Measurements from ENCODE around the gene TWF2.

The TWF2 gene

DNA sequence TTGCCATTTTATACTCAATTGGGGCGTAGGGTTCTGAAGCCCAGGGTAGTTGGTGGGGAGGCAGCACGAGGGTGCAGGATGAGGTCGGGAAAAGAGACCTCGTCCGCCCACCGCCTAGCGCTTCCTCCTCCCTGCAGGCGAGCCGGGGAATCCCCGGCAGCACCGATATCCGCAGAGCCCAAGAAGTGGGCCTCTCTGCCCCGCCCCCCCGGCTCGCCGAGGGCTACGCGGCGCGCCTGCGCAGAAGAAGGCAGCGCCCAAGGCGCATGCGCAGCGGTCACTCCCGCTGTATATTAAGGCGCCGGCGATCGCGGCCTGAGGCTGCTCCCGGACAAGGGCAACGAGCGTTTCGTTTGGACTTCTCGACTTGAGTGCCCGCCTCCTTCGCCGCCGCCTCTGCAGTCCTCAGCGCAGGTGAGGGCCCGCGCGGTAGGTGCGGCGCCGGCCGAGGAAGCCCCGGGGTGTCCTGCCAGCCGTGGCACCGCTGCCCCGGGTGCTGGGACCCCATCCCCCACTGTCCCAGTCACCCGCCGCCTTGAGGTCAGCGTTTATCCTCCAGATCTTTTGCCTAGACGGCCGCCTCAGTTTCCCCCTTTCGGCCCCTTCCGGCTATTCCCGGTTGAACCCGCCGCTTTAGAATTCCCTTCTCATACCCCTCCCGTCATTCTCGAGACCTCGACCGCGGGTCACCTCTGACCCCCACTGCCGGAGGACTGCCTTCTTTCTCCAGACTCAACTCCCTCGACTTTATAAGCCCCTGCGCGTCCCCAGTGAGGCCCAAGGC, 40.9 kb downstream of the TWF2 start, which contains the start of gene ALAS1:
ALAS1 (plus strand) TSS at position 319 of the 784 bp plus-strand sequence. CDS start 1,082 bp downstream, outside the sequence.
- H3K27ac Mint-ChIP-seq (ENCODE audit: low read depth), result peak within 1 kb of the TSS; percentile 99
- H3K4me3 Mint-ChIP-seq, result peak within 1 kb of the TSS; percentile 98
- H3K4me1 Mint-ChIP-seq, result peaks cover 37% of the 10 kb centered on the region
- ATAC-seq (replicated peaks; ENCODE audit: extremely low read depth, poor library complexity, severe bottlenecking) (peak; percentile 99), DNase-seq (ENCODE audit: low spot score in 2 of 2) (peak; percentile 92 to 95)
- no peaks in the 10 kb centered on the region for H3K27me3 Mint-ChIP-seq
- H3K9me3 Mint-ChIP-seq, result no peaks in the 10 kb centered on the region
- peaks cover 32% of the 10 kb centered on the region for H3K36me3 Mint-ChIP-seq (ENCODE audit: insufficient read depth)

DNA sequence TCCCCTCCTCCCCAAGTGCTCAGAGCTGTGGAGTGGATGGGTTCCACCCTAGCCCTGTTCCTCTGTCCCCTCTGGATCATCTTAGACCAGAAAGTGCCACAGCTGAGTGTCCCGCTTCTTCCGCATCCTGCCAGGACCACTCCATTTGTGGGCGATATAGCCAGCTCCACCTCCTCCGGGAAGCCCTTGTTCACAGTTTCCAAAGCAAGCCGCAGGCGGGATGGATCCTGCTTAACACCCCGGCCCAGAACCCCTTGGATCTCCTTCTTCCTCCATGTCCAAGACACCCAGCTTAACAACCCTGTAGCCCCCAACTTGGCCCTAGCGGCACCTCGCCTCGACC, 41.5 kb downstream of the TWF2 start:
- H3K36me3 Mint-ChIP-seq (ENCODE audit: insufficient read depth), result peaks cover 29% of the 10 kb centered on the region
- peak overlapping the region; percentile 99 for H3K27ac Mint-ChIP-seq (ENCODE audit: low read depth)
- peaks cover 34% of the 10 kb centered on the region for H3K4me1 Mint-ChIP-seq
- H3K27me3 Mint-ChIP-seq, result no peaks in the 10 kb centered on the region
- H3K4me3 Mint-ChIP-seq, result peak overlapping the region; percentile 98
- ATAC-seq (replicated peaks; ENCODE audit: extremely low read depth, poor library complexity, severe bottlenecking) (no peak), DNase-seq (ENCODE audit: low spot score in 2 of 2) (no peak)
- no peaks in the 10 kb centered on the region for H3K9me3 Mint-ChIP-seq

DNA sequence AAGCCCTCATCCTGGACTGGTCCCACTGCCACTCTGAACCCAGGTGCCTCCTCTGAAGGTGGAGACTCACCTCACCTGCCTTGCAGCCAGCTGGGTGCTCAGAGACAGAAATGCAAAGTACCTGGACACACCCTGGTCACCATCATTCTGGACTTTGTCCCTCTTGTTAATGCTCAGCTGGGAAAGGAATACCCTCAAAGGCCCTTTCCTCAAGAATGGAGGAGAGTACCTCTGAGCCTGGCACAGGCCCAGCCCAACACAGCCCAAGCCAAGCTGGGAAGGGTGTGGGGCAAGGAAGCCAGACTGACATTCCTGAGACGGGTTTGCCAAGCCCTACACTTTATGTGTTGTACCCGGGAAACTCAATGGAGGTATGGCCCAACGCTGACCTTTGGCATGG, 42.0 kb downstream of the TWF2 start:
- DNase-seq (ENCODE audit: low spot score in 2 of 2) (no peak), ATAC-seq (replicated peaks; ENCODE audit: extremely low read depth, poor library complexity, severe bottlenecking) (no peak)
- H3K4me1 Mint-ChIP-seq, result peaks cover 31% of the 10 kb centered on the region
- H3K27me3 Mint-ChIP-seq, result no peaks in the 10 kb centered on the region
- peak overlapping the region; percentile 99 for H3K27ac Mint-ChIP-seq (ENCODE audit: low read depth)
- no peak overlapping the region for H3K4me3 Mint-ChIP-seq
- H3K36me3 Mint-ChIP-seq (ENCODE audit: insufficient read depth), result peaks cover 24% of the 10 kb centered on the region
- H3K9me3 Mint-ChIP-seq, result no peaks in the 10 kb centered on the region

DNA sequence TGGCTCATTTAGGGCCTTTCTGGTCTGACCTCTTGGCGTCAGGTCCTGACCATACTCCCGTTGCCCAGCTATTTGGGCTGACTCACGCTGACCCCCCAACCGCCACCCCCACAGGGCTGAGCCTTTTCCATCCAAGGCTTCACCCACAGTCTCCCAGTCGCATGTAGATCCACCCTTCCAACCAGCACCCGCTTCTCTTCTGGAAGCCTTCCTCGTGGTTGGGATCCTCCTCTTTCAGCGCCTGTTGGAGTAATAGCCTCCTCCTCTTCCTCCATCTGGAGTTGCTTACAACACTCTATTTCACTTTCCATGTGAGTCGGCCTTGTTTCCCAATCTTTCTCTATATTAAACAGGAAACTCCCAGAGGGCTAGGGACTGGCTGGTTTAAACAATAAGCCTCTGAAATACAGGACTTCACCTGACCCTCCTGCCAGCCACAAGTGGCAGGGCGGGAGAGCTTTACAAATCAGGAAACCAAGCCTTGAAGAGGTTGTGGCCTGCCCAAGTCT, 43.1 kb downstream of the TWF2 start:
- H3K36me3 Mint-ChIP-seq (ENCODE audit: insufficient read depth), result peaks cover 19% of the 10 kb centered on the region
- DNase-seq (ENCODE audit: low spot score in 2 of 2), result no peak
- no peak for ATAC-seq (replicated peaks; ENCODE audit: extremely low read depth, poor library complexity, severe bottlenecking)
- H3K27me3 Mint-ChIP-seq, result no peaks in the 10 kb centered on the region
- no peak overlapping the region for H3K27ac Mint-ChIP-seq (ENCODE audit: low read depth)
- no peak overlapping the region for H3K4me3 Mint-ChIP-seq
- H3K4me1 Mint-ChIP-seq, result peaks cover 27% of the 10 kb centered on the region
- H3K9me3 Mint-ChIP-seq, result no peaks in the 10 kb centered on the region

DNA sequence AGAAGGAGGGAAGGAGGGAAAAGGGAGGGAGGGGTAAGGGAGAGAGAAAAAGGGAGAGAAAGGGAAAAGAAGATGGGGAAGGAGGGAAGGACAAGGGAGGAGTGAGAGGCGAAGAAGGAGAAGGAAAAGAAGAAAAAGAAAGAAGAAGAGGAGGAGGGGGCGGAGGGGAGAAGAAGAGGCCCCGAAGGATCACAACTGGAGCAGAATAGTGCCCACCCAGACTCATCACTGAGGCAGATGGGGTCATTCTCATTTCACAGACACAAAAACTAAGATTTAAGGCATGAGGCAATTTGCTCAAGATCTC, 43.7 kb downstream of the TWF2 start:
- DNase-seq (ENCODE audit: low spot score in 2 of 2) (no peak), ATAC-seq (replicated peaks; ENCODE audit: extremely low read depth, poor library complexity, severe bottlenecking) (no peak)
- H3K9me3 Mint-ChIP-seq, result no peaks in the 10 kb centered on the region
- no peaks in the 10 kb centered on the region for H3K27me3 Mint-ChIP-seq
- no peak overlapping the region for H3K4me3 Mint-ChIP-seq
- H3K4me1 Mint-ChIP-seq, result peaks cover 25% of the 10 kb centered on the region
- peaks cover 17% of the 10 kb centered on the region for H3K36me3 Mint-ChIP-seq (ENCODE audit: insufficient read depth)
- H3K27ac Mint-ChIP-seq (ENCODE audit: low read depth), result no peak overlapping the region

DNA sequence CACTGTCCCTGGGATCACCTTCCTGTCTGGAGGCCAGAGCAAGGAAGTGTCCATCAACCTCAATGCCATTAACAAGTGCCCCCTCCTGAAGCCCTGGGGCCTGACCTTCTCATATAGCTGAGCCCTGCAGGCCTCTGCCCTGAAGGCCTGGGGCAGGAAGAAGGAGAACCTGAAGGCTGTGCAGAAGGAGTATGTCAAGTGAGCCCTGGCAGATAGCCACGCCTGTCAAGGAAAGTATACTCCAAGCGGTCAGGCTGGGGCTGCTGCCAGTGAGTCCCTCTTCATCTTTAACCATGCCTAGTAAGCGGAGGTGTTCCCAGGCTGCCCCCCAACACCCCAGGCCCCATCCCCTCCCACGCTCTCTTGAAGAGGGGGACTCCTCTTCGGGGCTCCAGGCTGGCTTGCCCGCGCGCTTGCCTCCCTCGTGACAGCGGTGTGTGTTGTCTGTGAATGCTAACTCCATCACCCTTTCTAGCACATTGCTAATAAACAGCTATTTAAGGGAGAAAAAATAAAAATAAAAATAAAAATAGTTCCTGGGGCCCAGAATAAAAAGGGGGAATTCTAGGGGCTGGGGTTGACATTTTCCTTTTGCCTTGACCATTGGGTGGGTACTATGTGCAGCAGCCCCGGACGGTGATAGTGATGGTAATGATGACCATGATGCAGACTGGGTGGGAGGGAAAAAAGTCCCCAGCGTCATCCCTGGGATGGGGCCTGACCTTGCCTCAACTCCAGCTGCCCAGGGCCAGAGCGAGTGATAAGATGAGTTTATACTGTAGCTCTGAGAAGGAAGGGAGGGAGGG, 44.3 kb downstream of the TWF2 start:
- no peak for DNase-seq (ENCODE audit: low spot score in 2 of 2)
- peaks cover 21% of the 10 kb centered on the region for H3K4me1 Mint-ChIP-seq
- H3K9me3 Mint-ChIP-seq, result no peaks in the 10 kb centered on the region
- no peak overlapping the region for H3K27ac Mint-ChIP-seq (ENCODE audit: low read depth)
- ATAC-seq (replicated peaks; ENCODE audit: extremely low read depth, poor library complexity, severe bottlenecking), result no peak
- no peak overlapping the region for H3K4me3 Mint-ChIP-seq
- peaks cover 14% of the 10 kb centered on the region for H3K36me3 Mint-ChIP-seq (ENCODE audit: insufficient read depth)
- no peaks in the 10 kb centered on the region for H3K27me3 Mint-ChIP-seq

DNA sequence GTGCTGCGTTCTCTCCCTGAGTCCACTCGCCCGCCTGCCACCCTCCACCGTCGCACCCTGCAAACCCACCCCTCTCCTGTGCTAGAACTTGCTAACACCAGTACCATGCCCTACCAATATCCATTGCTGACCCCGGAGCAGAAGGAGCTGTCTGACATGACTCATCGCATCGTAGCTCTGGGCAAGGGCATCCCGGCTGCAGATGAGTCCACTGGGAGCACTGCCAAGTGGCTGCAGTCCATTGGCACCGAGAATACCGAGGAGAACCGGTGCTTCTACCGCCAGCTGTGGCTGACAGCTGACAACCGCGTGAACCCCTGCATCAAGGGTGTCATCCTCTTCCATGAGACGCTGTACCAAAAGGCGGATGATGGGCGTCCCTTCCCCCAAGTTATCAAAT, 45.9 kb downstream of the TWF2 start:
- no peak for DNase-seq (ENCODE audit: low spot score in 2 of 2)
- H3K4me1 Mint-ChIP-seq, result peaks cover 8% of the 10 kb centered on the region

DNA sequence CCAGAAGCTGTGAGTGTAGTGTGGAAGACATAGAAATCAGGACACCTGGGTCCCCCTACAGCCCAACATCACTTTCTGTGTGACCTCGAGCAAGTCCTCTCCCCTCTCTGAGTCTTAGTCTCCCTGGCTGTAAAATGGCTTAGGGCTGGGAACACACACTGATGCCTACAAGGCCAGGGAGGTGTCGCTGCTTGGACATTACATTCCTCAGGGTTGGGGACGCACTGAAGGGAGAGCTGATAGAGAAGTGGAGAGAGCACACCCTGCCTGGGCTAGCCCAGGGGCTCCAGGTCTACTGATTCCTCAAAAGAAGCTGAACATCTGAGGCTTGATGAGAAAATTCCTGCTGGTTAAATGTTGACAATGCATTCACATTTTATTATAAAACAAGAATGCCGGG, 47.3 kb downstream of the TWF2 start:
- H3K9me3 Mint-ChIP-seq, result no peaks in the 10 kb centered on the region
- H3K27ac Mint-ChIP-seq (ENCODE audit: low read depth), result no peak overlapping the region
- ATAC-seq (replicated peaks; ENCODE audit: extremely low read depth, poor library complexity, severe bottlenecking), result no peak
- no peak overlapping the region for H3K4me3 Mint-ChIP-seq
- no peaks in the 10 kb centered on the region for H3K27me3 Mint-ChIP-seq
- H3K36me3 Mint-ChIP-seq (ENCODE audit: insufficient read depth), result peaks cover 2% of the 10 kb centered on the region
- H3K4me1 Mint-ChIP-seq, result no peaks in the 10 kb centered on the region
- DNase-seq (ENCODE audit: low spot score in 2 of 2), result no peak

More for the DNA sequence above, 45.9 kb downstream of the TWF2 start:
- Mint-ChIP-seq H3K27ac (ENCODE audit: low read depth) (no peak overlapping the region), H3K9me3 (no peaks in the 10 kb centered on the region), H3K27me3 (no peaks in the 10 kb centered on the region), H3K4me3 (no peak overlapping the region), H3K36me3 (ENCODE audit: insufficient read depth) (peaks cover 5% of the 10 kb centered on the region)
- ATAC-seq (replicated peaks; ENCODE audit: extremely low read depth, poor library complexity, severe bottlenecking), result no peak

DNA sequence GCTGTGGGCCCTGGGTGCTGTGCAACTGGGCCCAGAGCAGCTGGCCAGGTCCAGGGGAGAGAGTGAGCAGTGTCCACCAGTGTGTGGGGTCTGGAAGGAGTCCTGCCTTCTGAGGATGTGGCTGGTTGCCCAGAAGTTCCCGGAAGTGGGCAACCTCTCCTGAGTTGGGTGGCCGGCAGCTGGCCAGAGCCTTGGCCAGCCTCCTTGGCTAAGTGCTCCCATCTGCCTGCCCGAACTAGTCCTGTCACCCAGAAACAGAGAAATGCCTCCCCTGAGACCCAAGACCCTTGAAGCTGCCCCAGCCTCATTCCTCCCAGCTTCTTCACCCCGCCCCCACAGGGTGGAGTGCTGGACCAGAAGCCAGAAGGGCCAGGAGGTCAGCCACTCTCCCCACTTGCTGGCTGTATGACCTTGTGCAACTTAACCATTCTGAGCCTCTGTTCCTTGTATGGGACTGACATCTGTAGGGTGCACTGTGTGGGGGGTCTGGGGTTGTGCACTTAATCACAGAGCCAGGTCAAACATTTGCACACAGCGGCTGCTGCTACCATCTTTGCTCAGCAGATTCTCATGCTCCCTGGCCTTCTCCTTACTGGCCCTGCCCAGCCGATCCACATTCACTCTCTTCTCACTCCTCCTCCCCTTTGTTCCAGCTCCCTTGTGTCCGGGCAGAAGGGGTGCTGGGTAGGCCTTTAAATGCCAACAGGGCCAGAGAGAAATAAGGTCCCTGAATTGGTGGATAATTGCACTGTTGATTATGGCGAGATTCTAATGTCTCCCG, 48.5 kb downstream of the TWF2 start:
- Mint-ChIP-seq H3K9me3 (no peaks in the 10 kb centered on the region), H3K27me3 (no peaks in the 10 kb centered on the region), H3K4me1 (no peaks in the 10 kb centered on the region), H3K27ac (ENCODE audit: low read depth) (no peak overlapping the region), H3K4me3 (no peak overlapping the region), H3K36me3 (ENCODE audit: insufficient read depth) (peaks cover 2% of the 10 kb centered on the region)
- ATAC-seq (replicated peaks; ENCODE audit: extremely low read depth, poor library complexity, severe bottlenecking) (no peak), DNase-seq (ENCODE audit: low spot score in 2 of 2) (no peak)

DNA sequence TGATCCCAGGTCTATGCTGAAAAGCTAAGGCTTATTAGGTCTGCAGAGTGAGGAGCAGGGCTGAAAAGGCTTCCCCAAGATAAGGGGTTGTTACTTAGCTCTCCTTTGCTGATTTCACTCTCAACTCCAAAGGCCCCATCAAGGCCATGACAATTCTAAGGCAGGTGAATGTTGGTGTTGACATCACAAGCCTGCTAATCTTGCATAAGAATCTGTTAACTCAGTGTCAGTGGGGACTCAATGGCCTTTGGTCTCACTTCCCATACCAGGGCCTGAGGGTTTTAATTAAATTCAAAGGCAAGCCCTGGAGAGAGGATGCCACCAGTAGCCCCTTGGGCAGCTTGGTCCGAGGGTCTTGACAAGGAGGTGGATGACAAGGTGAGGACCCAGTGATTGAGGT, 50.4 kb downstream of the TWF2 start:
- ATAC-seq (replicated peaks; ENCODE audit: extremely low read depth, poor library complexity, severe bottlenecking) (no peak), DNase-seq (ENCODE audit: low spot score in 2 of 2) (no peak)
- H3K27ac Mint-ChIP-seq (ENCODE audit: low read depth), result no peak overlapping the region
- no peaks in the 10 kb centered on the region for H3K4me1 Mint-ChIP-seq
- H3K4me3 Mint-ChIP-seq, result no peak overlapping the region
- H3K27me3 Mint-ChIP-seq, result no peaks in the 10 kb centered on the region
- H3K9me3 Mint-ChIP-seq, result no peaks in the 10 kb centered on the region
- H3K36me3 Mint-ChIP-seq (ENCODE audit: insufficient read depth), result peaks cover 2% of the 10 kb centered on the region

DNA sequence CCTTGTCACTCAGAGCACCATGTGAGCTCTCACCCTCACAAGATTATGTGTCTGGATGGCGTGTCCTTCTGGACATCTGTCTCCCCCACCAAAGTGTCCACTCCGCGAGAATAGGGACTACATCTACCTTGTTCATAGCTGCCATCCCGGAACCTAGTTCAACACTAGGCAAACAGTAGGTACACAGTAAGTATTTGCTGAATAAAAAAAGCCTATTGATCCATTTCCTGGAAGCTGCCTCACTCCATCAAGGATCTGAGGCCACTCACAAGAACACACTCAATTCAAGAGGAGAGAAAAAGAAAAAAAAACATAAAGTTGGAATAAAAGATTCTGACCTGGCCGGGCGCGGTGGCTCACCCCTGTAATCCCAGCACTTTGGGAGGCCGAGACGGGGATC, 52.2 kb downstream of the TWF2 start:
- H3K27ac Mint-ChIP-seq (ENCODE audit: low read depth), result no peak overlapping the region
- ATAC-seq (replicated peaks; ENCODE audit: extremely low read depth, poor library complexity, severe bottlenecking) (no peak), DNase-seq (ENCODE audit: low spot score in 2 of 2) (no peak)
- no peaks in the 10 kb centered on the region for H3K9me3 Mint-ChIP-seq
- no peak overlapping the region for H3K4me3 Mint-ChIP-seq
- H3K27me3 Mint-ChIP-seq, result no peaks in the 10 kb centered on the region
- H3K36me3 Mint-ChIP-seq (ENCODE audit: insufficient read depth), result no peaks in the 10 kb centered on the region
- peaks cover 10% of the 10 kb centered on the region for H3K4me1 Mint-ChIP-seq

DNA sequence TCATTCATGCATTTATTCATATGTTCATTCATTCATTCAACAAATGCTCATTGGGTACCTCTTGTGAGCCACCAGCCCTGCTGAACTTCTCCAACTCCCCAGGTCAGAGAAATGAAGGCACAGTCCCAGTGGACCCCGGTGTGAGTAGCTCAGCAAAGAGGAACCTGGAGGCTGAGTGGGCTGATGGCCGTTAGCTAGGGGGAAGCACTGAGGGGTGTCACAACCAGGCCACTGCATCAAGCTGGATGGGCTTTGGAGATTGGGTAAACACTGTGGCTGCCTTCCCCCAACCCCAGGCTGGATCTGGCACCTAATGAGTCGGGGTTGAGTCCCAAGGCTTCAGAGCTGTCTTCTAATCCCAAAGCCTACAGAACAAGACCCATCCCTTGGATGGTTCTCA, 53.1 kb downstream of the TWF2 start:
- H3K27me3 Mint-ChIP-seq, result no peaks in the 10 kb centered on the region
- H3K4me1 Mint-ChIP-seq, result peaks cover 10% of the 10 kb centered on the region
- ATAC-seq (replicated peaks; ENCODE audit: extremely low read depth, poor library complexity, severe bottlenecking) (no peak), DNase-seq (ENCODE audit: low spot score in 2 of 2) (no peak)
- H3K9me3 Mint-ChIP-seq, result no peaks in the 10 kb centered on the region
- H3K27ac Mint-ChIP-seq (ENCODE audit: low read depth), result no peak overlapping the region
- H3K36me3 Mint-ChIP-seq (ENCODE audit: insufficient read depth), result no peaks in the 10 kb centered on the region
- H3K4me3 Mint-ChIP-seq, result no peak overlapping the region
